ENCODE results near the gene C1orf185. TPM values are rescaled to one million over a fixed set of nuclear protein-coding genes. Genes with fewer than 3 reads are reported as not detected.
"Not testable (repeated sequence)": the region's sequence is repeated elsewhere in the genome, so short reads cannot be mapped to it uniquely, and the experiment has no call there.

C1orf185 gene
- total and polyA plus RNA-seq, 10 donors = not detected

DNA sequence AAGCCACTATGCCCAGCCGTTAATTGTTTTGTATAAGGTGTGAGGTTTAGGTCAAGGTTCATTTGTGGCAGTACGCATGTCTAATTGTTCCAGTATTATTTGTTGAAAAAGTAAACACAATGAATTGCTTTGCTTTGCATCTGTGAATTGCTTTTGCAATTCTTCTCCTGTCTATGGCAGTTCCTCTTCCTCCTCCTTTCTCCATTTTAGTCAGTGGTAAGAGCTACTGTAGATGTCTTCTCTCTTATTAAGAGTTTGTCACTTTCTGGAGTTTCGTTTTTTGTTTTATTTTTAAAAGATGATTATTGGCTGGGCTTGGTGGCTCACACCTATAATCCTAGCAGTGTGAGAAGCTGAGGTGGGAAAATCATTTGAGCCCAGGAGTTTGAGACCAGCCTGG is 29.2 kb downstream of the C1orf185 start:
- TF ChIP-seq, protein P1, sequence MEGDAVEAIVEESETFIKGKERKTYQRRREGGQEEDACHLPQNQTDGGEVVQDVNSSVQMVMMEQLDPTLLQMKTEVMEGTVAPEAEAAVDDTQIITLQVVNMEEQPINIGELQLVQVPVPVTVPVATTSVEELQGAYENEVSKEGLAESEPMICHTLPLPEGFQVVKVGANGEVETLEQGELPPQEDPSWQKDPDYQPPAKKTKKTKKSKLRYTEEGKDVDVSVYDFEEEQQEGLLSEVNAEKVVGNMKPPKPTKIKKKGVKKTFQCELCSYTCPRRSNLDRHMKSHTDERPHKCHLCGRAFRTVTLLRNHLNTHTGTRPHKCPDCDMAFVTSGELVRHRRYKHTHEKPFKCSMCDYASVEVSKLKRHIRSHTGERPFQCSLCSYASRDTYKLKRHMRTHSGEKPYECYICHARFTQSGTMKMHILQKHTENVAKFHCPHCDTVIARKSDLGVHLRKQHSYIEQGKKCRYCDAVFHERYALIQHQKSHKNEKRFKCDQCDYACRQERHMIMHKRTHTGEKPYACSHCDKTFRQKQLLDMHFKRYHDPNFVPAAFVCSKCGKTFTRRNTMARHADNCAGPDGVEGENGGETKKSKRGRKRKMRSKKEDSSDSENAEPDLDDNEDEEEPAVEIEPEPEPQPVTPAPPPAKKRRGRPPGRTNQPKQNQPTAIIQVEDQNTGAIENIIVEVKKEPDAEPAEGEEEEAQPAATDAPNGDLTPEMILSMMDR (IDR thresholded peaks at IDR 0.05 in 8 of 11, conservative IDR thresholded peaks at IDR 0.05 in 3 of 11) = no peak
- TF ChIP-seq POLR2AphosphoS5 (IDR thresholded peaks at IDR 0.05) (no peak), POLR2A (IDR thresholded peaks at IDR 0.05) (no peak)
- intact Hi-C loops (cut with DNase I; ENCODE audit: low total_unique reads) = no loop called here
- Histone ChIP-seq H3K36me3 (no peaks in the 10 kb centered on the region), H3K9me3 (peaks cover 0 to 37% (median 32%) of the 10 kb centered on the region in 8 donors), H3K4me1 (no peaks in the 10 kb centered on the region), H3K27ac (no peak overlapping the region), H3K27me3 (replicated peaks in 1 of 7) (no peaks in the 10 kb centered on the region), H3K4me3 (no peak overlapping the region)
- WGBS, 5 donors = 60 to 78% (median 73%) methylated on average over 3 of the region's 3 CpGs
- no peak for DNase-seq

DNA sequence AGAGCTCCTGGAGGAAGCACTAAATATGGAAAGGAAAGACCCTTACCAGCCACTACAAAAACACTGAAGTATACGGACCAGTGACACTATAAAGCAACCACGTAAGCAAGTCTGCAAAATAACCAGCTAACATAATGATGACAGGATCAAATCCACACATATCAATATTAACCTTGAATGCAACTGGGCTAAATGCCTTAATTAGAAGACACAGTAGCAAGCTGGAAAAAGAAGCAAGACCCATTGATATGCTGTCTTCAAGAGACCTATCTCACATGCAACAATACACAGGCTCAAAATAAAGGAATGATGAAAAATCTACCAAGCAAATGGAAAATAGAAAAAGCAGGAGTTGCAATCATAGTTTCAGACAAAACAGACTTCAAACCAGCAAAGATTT is 31.0 kb downstream of the C1orf185 start:
- no peaks in the 10 kb centered on the region for H3K4me1 ChIP-seq
- H3K27ac ChIP-seq = no peak overlapping the region
- DNase-seq = no peak
- H3K36me3 ChIP-seq = no peaks in the 10 kb centered on the region
- H3K9me3 ChIP-seq = peaks cover 0 to 44% (median 33%) of the 10 kb centered on the region in 8 donors
- TF ChIP-seq, protein P1 (IDR thresholded peaks at IDR 0.05 in 8 of 11, conservative IDR thresholded peaks at IDR 0.05 in 3 of 11) = no peak
- TF ChIP-seq POLR2AphosphoS5 (IDR thresholded peaks at IDR 0.05) (no peak), POLR2A (IDR thresholded peaks at IDR 0.05) (no peak)
- H3K27me3 ChIP-seq (replicated peaks in 1 of 7) = no peaks in the 10 kb centered on the region
- no peak overlapping the region for H3K4me3 ChIP-seq
- WGBS, 5 donors = 88 to 93% (median 91%) methylated on average over 2 of the region's 2 CpGs
- intact Hi-C loops (cut with DNase I; ENCODE audit: low total_unique reads) = no loop called here

DNA sequence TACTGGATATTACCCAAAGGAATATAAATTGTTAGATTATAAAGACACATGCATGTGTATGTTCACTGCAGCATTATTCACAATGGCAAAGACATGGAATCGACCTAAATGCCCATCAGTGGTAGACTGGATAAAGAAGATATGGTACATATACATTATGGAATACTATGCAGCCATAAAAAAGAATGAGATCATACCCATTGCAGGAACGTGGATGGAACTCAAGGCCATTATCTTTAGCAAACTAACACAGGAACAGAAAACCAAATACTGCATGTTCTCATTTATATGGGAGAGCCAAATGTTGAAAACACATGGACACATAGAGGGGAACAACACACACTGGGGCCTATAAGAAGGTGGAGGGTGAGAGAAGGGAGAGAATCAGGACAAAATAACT is 35.7 kb downstream of the C1orf185 start:
- intact Hi-C loops (cut with DNase I; ENCODE audit: low total_unique reads); H3K4me1 ChIP-seq; H3K36me3 ChIP-seq; H3K27ac ChIP-seq; H3K4me3 ChIP-seq; H3K27me3 ChIP-seq (replicated peaks in 1 of 7); DNase-seq: not testable (repeated sequence)
- 52 to 59% (median 55%) methylated on average over 2 of the region's 2 CpGs for WGBS, 5 donors
- H3K9me3 ChIP-seq = peaks cover 0 to 33% (median 21%) of the 10 kb centered on the region in 8 donors

DNA sequence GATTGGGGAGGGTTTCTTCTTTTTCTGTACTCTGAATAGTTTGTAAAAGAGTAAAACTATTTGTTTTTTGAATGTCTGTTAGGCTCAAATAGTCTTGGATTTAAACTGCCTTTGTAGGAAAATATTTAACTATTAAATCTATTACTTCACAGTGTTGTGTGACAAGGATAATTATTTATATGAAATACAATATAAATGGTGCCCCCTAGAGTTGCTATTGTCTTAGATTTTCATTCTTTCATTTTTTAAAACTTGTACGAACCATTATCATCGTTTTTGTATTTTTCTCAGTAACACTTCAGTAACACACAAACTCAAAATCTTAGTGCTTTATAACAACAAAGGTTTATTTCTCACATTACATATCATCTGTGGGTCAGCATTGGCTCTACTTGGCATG is 37.4 kb downstream of the C1orf185 start:
- no peak for DNase-seq
- Histone ChIP-seq H3K27ac (no peak overlapping the region), H3K4me3 (no peak overlapping the region), H3K36me3 (no peaks in the 10 kb centered on the region), H3K9me3 (peaks cover 0 to 17% (median 5%) of the 10 kb centered on the region in 8 donors), H3K4me1 (no peaks in the 10 kb centered on the region), H3K27me3 (replicated peaks in 1 of 7) (no peaks in the 10 kb centered on the region)
- TF ChIP-seq, protein P1 (IDR thresholded peaks at IDR 0.05 in 8 of 11, conservative IDR thresholded peaks at IDR 0.05 in 3 of 11) = no peak
- TF ChIP-seq POLR2A (IDR thresholded peaks at IDR 0.05) = no peak
- WGBS, 5 donors = 44 to 70% (median 62%) methylated on average over 2 of the region's 2 CpGs
- intact Hi-C loops (cut with DNase I; ENCODE audit: low total_unique reads) = no loop called here

DNA sequence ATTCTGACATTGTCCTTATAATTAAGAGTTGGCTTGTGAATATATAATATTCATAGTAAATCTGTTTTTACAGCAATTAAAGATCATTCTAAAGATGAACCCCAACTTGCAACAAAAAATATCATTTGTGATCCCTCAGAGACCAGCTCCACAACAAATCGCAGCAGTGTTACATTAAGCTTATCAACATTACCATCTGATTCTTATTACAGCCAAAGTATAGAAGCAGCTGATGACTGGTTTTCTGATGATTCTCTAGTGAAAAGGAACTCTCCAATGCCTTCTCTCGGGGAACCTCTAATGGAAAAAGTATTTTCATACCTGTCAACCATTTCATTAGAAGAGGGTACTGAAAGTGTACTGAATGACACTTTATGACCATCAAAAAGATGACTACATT is 45.4 kb downstream of the C1orf185 start:
- H3K27ac ChIP-seq = no peak overlapping the region
- H3K4me1 ChIP-seq = no peaks in the 10 kb centered on the region
- WGBS, 5 donors = 83 to 97% (median 89%) methylated on average over 2 of the region's 2 CpGs
- intact Hi-C loops (cut with DNase I; ENCODE audit: low total_unique reads) = no loop called here
- H3K27me3 ChIP-seq (replicated peaks in 1 of 7) = no peaks in the 10 kb centered on the region
- H3K36me3 ChIP-seq = no peaks in the 10 kb centered on the region
- no peaks in the 10 kb centered on the region for H3K9me3 ChIP-seq
- TF ChIP-seq POLR2AphosphoS5 (IDR thresholded peaks at IDR 0.05) (no peak), POLR2A (IDR thresholded peaks at IDR 0.05) (no peak)
- TF ChIP-seq, protein P1 (IDR thresholded peaks at IDR 0.05 in 8 of 11, conservative IDR thresholded peaks at IDR 0.05 in 3 of 11) = no peak
- no peak for DNase-seq
- H3K4me3 ChIP-seq = no peak overlapping the region
